Muscle of arm (tissue), 12 donors: ENCODE data around the gene NINJ1. TPM values are rescaled to one million over a fixed set of nuclear protein-coding genes. Genes with fewer than 3 reads are reported as not detected.

Source experiments
- DNase-seq: peaks from one replicate; pipeline ENCODE4 v3.0.0-alpha.2; 2013
- polyA plus RNA-seq, 12 donors: library from polyadenylated mRNA; unstranded; fragments of 120-200 nt; gene quantifications; one replicate each; pipeline ENCODE4 v1.2.1, GENCODE V29; 2013; ENCODE audit not compliant: insufficient read length in 12 of 12

The NINJ1 gene
- polyA plus RNA-seq, 12 donors, result 19.0 to 31.9 (median 25.9) TPM; not detected in 1

- DNase-seq, result peak; percentile 80
Measured at GRCh38 chr9:93133681-93134014, 403 bp downstream of the NINJ1 start.

- no peak for DNase-seq
Measured at GRCh38 chr9:93132946-93133680, 938 bp downstream of the NINJ1 start.

- no peak for DNase-seq
Measured at GRCh38 chr9:93132287-93132927, 1.6 kb downstream of the NINJ1 start.

GRCh38 chr9:93131599-93132286 lies 2.3 kb downstream of the NINJ1 start:
- no peak for DNase-seq

GRCh38 chr9:93130861-93131481 lies 3.1 kb downstream of the NINJ1 start:
- DNase-seq, result no peak

GRCh38 chr9:93129691-93130500 lies 4.2 kb downstream of the NINJ1 start:
- DNase-seq, result no peak

GRCh38 chr9:93129286-93129685 lies 4.8 kb downstream of the NINJ1 start:
- no peak for DNase-seq

- no peak for DNase-seq
Measured at GRCh38 chr9:93128715-93129224, 5.3 kb downstream of the NINJ1 start.

- DNase-seq, result no peak
Measured at GRCh38 chr9:93128011-93128714, 5.9 kb downstream of the NINJ1 start.

- DNase-seq, result no peak
Measured at GRCh38 chr9:93127395-93127911, 6.6 kb downstream of the NINJ1 start.

- no peak for DNase-seq
Measured at GRCh38 chr9:93126825-93127368, 7.2 kb downstream of the NINJ1 start.

GRCh38 chr9:93126151-93126781 lies 7.8 kb downstream of the NINJ1 start:
- DNase-seq, result no peak

- DNase-seq, result no peak
Measured at GRCh38 chr9:93125331-93125894, 8.6 kb downstream of the NINJ1 start.

- no peak for DNase-seq
Measured at GRCh38 chr9:93124793-93125192, 9.3 kb downstream of the NINJ1 start.

- DNase-seq, result no peak
Measured at GRCh38 chr9:93123561-93124283, 10.3 kb downstream of the NINJ1 start.

GRCh38 chr9:93122721-93123221 lies 11.3 kb downstream of the NINJ1 start:
- no peak for DNase-seq

GRCh38 chr9:93121316-93122241 lies 12.5 kb downstream of the NINJ1 start:
- DNase-seq, result no peak
